ENCODE measurements around the gene CDH2.

DNA sequence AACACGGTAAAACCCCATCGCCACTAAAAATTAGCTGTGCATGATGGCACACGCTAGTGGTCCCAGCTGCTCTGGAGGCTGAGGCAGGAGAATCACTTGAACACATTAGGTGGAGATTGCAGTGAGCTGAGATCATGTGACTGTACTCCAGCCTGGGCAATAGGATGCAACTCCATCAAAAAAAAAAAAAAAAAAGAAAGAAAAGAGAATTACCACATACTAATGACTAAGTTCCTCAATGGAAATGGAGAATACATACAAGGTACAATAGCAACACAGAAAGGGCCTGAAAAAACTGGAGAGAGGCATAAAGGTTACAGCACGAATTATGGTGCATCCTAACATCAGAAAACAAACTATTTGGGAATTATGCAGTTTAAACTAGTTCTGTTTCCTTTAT is 81.3 kb downstream of the CDH2 start:
- no peak for TF ChIP-seq POLR2AphosphoS5 (IDR thresholded peaks at IDR 0.05; ENCODE audit: borderline replicate concordance, low read depth, low read length)
- TF ChIP-seq EZH2 (IDR thresholded peaks at IDR 0.05) = no peak
- no peak for TF ChIP-seq FOXP2 (optimal IDR thresholded peaks at IDR 0.05; ENCODE audit: control extremely low read depth, extremely low read length, insufficient read depth)

Measured in SK-N-MC (cell line).